22Rv1 (cell line): Measurements from ENCODE around the gene PTPRA.

Experiments used
- ZFX ChIP-seq: fragments of 450-650 bp; IDR thresholded peaks from 2 replicates; pipeline ENCODE4 v1.6.1; 2017; ENCODE audit warnings: antibody characterized with exemption, borderline replicate concordance
- TF ChIP-seq, protein P1 (sequence below): fragments of 450-650 bp; IDR thresholded peaks from 2 replicates; pipeline ENCODE4 v1.5.1; 2017; ENCODE audit warnings: mild to moderate bottlenecking

DNA sequence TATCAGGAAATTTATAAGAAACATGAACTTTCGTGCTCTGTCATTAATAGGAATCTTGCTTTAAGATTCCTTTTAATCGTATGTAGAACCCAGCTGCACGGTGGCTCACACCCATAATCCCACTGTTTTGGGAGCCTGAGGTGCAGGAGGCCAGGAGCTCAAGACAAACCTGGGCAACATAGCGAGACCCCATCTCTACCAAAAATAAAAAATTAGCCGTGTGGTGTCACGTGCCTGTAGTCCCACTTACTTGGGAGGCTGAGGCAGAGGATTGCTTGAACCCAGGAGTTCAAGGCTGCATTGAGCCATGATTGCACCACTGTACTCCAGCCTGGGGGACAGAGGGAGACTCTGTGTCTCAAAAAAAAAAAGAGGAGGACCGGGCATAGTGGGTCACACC, 7.4 kb downstream of the PTPRA start:
- TF ChIP-seq, protein P1, sequence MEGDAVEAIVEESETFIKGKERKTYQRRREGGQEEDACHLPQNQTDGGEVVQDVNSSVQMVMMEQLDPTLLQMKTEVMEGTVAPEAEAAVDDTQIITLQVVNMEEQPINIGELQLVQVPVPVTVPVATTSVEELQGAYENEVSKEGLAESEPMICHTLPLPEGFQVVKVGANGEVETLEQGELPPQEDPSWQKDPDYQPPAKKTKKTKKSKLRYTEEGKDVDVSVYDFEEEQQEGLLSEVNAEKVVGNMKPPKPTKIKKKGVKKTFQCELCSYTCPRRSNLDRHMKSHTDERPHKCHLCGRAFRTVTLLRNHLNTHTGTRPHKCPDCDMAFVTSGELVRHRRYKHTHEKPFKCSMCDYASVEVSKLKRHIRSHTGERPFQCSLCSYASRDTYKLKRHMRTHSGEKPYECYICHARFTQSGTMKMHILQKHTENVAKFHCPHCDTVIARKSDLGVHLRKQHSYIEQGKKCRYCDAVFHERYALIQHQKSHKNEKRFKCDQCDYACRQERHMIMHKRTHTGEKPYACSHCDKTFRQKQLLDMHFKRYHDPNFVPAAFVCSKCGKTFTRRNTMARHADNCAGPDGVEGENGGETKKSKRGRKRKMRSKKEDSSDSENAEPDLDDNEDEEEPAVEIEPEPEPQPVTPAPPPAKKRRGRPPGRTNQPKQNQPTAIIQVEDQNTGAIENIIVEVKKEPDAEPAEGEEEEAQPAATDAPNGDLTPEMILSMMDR, result no peak
- no peak for TF ChIP-seq ZFX
